ENCODE results near the gene NPFFR1.

DNA sequence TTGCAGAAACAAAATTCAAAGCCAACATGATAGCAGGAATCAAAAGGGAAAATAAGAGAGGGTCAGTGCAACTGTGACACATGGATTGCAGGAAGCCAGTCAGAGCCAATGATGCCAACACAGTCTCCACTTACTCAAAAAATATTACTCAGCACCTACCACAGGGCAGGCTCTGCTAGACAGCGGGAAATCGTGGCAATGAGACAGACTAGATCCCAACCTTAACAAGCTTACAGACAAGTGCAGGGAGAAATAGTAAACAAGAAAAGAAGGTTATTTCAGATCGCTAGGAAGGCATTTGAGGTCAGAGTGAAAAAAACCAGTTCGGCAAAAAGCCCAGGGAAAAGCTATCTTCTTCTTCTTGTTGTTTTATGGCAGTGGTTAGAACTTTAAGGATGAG, 45.2 kb upstream of the NPFFR1 start:
- TF ChIP-seq, protein P1, sequence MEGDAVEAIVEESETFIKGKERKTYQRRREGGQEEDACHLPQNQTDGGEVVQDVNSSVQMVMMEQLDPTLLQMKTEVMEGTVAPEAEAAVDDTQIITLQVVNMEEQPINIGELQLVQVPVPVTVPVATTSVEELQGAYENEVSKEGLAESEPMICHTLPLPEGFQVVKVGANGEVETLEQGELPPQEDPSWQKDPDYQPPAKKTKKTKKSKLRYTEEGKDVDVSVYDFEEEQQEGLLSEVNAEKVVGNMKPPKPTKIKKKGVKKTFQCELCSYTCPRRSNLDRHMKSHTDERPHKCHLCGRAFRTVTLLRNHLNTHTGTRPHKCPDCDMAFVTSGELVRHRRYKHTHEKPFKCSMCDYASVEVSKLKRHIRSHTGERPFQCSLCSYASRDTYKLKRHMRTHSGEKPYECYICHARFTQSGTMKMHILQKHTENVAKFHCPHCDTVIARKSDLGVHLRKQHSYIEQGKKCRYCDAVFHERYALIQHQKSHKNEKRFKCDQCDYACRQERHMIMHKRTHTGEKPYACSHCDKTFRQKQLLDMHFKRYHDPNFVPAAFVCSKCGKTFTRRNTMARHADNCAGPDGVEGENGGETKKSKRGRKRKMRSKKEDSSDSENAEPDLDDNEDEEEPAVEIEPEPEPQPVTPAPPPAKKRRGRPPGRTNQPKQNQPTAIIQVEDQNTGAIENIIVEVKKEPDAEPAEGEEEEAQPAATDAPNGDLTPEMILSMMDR (IDR thresholded peaks at IDR 0.05), result no peak
- TF ChIP-seq POLR2A (IDR thresholded peaks at IDR 0.05), result no peak

Data from lower leg skin (tissue), 3 donors.